SH-SY5Y (cell line): ENCODE measurements around the gene GNS.
A peak's percentile ranks its signal among the peaks of the same experiment; 100 is the strongest.

Experiments
- GATA2 ChIP-seq: IDR thresholded peaks from 2 replicates; pipeline ENCODE4 v1.6.1; 2011; ENCODE audit warnings: mild to moderate bottlenecking, low read depth, low read length
- GATA3 ChIP-seq: IDR thresholded peaks from 2 replicates; pipeline ENCODE4 v1.6.1; 2011; ENCODE audit warnings: low read depth, mild to moderate bottlenecking, low read length, moderate library complexity

The GNS gene

DNA sequence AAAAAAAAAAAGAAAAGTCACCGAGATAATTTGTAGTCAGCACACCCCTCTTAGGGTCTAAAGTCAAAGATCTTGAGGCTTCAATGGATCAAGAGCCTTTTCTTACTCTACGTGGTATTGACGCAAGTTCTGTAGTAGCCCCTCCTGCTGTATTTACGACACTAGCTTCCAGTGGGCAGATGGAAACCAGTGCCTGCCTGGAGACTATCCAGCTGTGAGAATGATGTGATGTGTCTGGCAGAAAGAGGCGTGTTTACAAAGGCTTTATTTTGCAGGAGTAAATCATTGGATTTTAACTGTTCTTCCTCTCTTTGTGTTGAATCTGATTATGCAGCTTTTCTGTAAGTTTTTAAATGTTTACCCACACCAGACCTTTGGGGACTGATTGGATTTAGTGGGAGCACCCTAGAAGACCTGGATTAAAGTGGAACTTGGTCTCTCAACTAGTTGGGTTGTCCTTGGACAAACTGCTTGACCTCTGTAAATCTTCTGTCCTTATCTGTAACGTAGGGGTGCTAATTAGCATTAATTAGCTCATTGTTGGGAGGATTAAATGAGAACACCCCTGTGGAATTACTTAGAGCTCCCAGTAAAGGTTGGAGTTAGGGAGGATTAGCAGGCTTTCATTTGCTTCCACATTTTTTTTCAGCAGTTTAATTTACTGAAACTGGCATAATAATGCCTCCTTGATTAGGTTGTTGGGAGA lies 76.5 kb downstream of the GNS start:
- TF ChIP-seq GATA3 (no peak), GATA2 (no peak)

DNA sequence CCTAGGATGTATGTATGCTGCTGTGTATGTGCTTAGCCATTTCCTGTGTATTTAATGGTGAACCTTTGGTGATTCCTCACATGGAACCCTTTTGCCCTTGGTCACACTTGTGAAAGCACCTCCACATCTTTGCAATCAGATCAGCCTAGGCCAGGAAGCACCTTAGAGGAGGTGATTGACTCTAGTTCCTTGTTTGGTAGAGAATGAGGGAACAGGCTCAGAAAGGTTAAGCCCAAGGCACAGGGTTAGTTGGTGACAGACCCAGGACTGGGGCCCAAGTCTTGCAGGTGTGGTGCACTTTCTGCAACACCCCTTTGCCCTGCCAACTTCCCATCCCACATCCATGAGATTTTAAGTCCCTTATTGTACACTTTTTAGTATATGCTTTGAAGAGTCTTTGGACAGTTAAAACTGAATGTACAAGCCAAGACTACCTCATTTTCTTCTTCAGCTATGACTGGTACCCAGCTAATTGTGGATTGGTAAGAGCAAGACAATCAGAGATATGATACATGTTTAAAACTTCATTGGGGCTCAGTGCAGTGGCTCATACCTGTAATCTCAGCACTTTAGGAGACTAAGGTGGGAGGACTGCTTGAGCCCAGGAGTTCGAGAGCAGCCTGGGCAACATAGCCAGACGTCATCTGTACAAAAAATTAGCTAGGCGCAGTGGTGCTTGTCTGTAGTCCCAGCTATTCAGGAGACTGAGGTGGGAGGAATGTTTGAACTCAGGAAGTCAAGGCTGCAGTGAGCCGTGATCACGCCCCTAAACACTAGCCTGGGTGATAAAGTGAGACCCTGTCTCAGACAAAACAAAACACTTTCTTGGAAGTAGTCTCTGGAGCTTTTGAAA lies 77.8 kb downstream of the GNS start:
- TF ChIP-seq GATA2 (no peak), GATA3 (no peak)

DNA sequence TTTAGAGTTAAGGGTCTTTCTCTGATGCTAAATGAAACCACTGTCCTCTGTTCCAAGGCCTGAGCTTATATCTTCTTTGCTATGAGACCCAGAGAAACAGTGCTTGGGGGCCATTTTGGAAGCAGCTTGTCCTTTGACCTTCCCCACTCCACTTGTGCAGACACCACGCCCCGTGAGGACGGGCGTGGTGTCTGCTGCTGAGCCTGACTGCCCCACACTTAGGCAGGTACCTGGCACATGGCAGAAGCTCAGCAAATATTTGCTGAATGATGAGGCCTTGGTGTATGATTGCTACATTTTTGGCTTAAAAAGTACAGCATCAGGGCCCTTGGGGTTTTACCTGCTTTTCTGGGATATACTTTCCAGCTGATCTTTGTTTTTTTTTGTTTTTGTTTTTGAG lies 79.0 kb downstream of the GNS start:
- TF ChIP-seq GATA3 (no peak), GATA2 (no peak)

DNA sequence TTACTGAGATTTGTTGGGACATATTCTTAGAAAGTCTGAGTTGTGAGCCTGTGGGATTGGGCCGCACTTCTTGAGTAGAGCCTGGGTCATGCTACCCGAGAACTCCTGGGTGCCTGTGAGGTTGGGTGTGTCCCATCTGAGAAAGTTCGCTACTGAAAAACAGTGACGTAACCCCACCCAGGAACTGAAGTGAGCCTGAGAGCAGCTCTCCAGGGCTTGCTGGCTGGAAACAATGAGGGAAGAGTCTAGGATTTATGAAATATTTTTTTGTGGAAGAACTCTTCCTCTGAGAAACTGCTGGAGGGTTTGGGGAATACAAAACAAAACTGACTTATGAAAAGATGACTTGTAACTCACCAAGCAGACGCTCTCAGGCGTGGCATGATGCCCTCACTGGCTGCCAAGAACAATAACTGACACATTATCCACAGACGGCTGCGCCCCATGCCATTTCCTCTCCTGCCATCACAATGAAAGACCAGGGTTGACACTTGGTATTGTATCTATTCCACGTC lies 79.7 kb downstream of the GNS start:
- no peak for TF ChIP-seq GATA2
- no peak for TF ChIP-seq GATA3

DNA sequence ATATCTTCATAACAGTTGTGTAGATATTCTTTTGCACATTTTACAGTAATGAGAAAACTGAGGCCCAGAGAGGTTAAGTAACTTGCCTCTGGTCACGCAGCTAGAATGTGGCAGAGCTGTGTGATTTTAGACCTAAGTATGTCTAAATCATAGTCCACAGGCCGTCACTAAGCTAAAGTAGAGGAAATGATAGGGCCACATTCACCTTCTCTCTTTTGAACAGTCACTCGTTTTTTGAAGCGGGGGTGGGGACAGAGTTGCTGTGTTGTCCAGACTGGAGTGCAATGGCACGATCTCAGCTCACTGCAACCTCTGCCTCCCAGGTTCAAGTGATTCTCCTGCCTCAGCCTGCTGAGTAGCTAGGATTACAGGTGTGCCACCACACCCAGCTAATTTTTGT lies 80.4 kb downstream of the GNS start:
- TF ChIP-seq GATA3 = no peak
- TF ChIP-seq GATA2 = no peak

DNA sequence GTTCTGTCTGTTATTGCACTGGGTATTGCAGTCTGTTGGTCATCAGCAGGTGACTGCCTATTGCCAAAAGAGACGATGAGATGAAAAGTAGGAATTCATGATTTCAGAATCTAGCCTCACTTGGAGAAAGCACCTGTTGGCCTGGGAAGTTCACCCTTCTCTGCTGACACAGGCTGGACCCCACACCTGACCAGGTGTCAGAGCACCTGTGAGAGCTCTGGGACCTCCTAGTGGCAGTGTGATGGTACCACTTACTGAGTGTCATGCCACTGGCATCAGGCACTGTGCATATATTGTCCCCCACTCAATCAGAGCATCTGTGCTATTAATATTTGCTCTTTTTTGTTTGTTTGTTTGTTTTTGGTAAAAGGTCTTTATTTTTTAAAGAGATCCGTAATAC lies 81.0 kb downstream of the GNS start:
- TF ChIP-seq GATA3 (no peak), GATA2 (no peak)

DNA sequence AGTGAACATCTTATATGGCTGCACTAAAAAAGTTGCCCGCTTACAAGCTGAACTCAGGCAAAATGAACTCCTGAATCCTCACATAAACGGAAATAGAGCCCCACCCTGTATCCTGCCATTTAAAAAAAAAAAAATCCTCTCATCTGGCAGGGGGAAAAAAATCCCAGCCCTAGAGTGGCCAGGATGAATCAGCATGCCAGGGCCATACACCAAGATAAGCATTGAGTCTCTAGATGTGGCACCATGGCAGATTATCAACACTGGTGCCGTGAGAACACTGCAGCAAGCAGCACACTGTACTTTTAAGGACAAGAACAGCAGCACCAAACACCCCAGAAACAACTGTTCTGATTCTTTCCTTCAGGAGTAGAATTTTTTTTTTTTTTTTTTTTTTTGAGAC lies 83.4 kb downstream of the GNS start:
- no peak for TF ChIP-seq GATA2
- TF ChIP-seq GATA3 = no peak

DNA sequence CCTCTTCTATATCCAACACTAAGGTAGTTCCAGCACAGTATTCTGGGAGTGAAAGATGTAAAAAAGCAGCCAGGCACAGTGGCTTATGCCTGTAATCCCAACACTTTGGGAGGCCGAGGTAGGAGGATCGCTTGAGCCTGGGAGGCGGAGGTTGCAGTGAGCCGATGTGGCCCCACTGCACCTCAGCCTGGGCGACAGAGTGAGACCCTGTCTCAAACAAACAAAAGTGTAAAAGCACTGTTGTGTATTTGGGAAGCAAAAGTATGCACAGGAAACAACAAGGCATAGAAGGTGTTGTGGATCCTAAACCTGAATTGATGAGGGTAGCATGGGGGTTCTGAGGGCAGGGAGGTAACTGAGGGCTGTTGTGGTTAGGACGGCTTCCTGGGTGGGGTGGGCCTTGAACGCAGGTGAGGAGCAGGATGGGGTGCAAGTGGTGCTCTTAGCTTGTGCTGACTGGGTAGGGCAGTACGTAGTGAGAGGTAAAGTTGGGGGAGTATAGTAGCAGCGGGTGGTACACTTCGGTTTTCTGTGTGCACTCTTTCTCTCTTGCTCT lies 84.8 kb downstream of the GNS start:
- TF ChIP-seq GATA3 (no peak), GATA2 (no peak)

DNA sequence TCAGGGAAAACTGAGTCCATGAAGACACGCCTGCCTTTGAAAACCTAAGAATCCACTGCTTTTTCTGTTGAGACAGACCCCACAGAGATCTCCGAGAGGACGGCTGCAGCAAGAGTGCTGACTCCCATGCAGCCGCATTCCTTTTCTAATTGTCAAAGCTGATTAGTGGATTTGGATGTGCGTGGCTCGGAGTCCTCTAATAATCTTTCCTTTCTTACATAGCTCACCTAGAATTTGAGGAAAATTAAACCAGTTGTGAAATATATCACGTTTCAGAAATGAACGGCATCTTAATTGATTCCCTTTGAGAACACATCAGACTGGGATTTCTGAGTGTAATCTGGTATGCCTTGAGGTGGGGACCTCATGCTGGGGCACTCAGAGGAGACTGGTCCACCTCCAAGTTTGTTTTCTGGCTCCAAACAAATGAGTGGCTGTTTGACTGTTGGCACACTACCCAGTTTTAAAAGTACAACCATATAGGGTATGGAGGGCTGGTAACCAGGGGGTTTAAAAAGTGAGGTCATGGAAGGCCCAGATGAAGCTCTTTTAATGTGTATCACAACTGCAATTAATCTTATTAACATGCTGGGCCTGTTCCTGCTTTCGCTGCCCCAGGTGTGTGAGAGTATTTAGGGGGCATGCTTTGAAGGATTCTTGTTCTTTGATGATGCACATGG lies 85.6 kb downstream of the GNS start:
- TF ChIP-seq GATA2 (no peak), GATA3 (no peak)

DNA sequence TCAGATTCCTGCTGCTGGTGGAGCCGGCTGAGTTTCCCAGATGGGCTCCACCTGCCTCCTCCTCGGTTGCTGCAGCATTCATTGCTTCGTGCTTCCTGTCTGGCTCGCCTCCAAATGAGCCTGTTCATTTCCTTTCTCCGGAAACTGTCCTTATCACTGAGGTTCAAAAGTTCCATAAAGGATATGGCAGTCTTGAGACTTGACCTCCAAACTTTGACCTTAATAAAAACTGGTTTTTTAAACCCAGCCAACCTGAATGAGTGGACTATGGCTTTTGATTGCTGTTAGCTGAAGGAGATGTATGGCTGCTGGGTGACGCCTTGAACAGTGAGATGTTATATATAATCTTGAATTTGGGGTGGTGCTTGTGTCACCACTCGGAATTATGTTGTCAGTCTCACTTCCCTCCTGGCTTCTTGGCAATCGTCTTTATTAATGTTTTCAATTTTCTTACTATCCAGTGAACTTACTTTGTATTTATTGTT lies 86.2 kb downstream of the GNS start:
- TF ChIP-seq GATA3 (no peak), GATA2 (0 out of 2 replicates have a peak, but pooled peaks have one; percentile 27)

DNA sequence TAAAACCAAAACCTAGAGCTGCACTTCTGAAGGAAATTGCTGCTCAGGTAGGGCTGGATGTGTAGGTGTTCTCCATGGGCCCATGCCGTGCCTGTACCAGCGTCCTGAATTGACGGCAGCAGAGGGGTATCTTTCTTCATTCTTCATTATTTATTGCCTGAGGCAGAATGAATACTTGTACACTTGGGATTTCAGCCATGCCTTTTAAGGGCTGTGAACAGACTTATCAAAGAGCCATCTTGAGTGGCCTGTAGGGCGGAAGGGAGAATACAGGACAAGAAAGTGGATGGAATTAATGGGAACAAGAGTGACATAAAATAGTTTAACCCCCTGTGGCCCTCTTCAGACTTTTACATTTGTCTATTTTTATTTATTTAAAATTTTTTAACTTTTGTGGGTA lies 87.5 kb downstream of the GNS start:
- TF ChIP-seq GATA3 = no peak
- TF ChIP-seq GATA2 = no peak

DNA sequence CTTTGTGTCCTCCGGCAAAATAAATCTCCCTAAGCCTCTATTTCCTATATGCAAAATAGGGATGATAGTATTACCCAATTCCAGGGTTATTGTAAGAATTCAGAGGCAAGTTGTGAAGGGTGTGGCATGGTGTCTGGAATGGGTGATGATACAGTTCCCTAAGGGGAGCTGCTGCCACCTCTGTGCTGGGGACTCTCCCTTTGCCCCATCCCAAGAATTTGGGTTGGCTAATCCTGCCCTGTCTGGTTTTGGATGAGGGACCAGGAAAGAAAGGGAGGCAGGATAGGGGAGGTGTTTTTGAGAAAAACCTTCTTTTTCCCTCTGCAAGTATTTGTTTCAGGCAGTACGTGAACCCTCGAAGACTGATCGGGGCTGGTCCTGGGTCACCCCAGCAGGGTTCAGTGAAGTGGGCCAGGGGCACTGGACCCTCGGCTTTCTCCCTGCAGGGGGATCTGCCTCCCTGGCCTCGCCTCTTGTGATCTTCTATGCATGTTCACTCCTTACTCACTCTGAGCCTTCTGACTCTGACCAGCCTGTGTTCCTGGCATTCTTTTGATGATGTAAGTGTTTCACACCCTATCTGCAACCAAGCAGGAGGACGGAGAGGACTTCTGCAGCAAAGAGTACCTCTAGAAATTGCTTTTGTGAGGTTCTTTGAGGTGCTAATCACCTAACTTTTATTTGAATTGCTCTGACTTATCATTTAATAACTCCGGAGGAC lies 88.1 kb downstream of the GNS start:
- TF ChIP-seq GATA2 = no peak
- no peak for TF ChIP-seq GATA3

DNA sequence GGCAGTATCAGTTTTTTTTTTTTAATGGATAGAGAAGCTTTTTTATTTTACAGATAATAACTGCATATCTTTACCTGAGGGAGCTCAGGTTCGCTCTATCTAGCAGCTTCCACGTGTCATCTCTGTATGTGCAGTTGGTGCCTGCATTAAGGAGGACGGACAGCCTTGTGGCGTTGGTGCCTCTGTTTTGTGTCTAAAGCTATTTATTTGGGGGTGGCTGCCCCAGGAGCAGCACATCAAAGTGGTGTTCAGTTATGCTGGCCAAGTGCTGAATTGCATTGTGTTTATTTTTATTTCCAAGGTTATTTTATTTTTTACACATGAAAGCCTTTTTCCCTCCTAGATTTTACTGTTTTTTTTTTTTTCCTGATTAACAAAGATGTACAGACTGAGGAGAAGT lies 89.2 kb downstream of the GNS start:
- TF ChIP-seq GATA3 (no peak), GATA2 (no peak)

DNA sequence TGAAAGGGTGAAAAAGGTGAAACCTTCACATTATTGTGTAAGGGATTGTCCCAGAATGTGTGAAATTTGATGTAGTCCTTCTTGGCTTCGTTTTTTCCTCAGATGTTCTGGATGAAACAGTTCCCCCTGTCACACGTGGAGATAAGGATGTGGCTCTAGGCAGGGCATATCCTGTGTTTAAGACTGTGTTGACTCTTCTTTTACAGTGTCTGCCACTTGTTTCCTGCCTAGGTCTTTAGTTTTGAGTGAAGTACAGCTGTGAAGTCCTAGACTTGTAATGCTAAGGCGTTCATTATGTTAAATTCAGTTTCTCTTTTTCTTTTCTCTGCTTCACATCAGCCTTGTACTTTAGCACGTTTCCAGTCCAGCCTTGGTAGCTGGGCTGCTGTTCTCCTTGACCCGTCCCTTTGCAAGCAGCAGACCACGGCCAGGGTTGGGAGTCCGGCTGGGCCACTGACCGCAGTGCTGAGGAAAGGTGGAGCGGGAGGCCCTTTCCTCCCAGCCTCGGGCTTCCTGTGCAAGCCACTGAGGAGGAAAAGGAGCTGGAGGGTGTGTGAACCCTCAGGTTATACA lies 89.8 kb downstream of the GNS start:
- no peak for TF ChIP-seq GATA2
- no peak for TF ChIP-seq GATA3
